Epithelial cell of esophagus (primary cell): Measurements from ENCODE around the gene PTPRN2.
"Not testable (repeated sequence)": the region's sequence is repeated elsewhere in the genome, so short reads cannot be mapped to it uniquely, and the experiment has no call there.

Source experiments
- DNase-seq: peaks from one replicate; pipeline ENCODE4 v3.0.0; 2010; ENCODE audit warnings: low read depth
- H3K4me3 ChIP-seq: 2 replicates; pipeline ENCODE4 v1.5.1; 2011; ENCODE audit warnings: mild to moderate bottlenecking, low read length, control low read depth
- TF ChIP-seq, protein P1 (sequence below): IDR thresholded peaks from 2 replicates; pipeline ENCODE4 v1.5.1; 2011; ENCODE audit warnings: low read depth, mild to moderate bottlenecking, low read length, control low read depth, inconsistent platforms; ENCODE audit not compliant: insufficient read depth; ENCODE audit errors: missing control alignments

PTPRN2 gene

GRCh38 chr7:158354861-158355260 lies 232.8 kb downstream of the PTPRN2 start:
- H3K4me3 ChIP-seq, result no peak overlapping the region
- DNase-seq, result no peak
- TF ChIP-seq, protein P1, sequence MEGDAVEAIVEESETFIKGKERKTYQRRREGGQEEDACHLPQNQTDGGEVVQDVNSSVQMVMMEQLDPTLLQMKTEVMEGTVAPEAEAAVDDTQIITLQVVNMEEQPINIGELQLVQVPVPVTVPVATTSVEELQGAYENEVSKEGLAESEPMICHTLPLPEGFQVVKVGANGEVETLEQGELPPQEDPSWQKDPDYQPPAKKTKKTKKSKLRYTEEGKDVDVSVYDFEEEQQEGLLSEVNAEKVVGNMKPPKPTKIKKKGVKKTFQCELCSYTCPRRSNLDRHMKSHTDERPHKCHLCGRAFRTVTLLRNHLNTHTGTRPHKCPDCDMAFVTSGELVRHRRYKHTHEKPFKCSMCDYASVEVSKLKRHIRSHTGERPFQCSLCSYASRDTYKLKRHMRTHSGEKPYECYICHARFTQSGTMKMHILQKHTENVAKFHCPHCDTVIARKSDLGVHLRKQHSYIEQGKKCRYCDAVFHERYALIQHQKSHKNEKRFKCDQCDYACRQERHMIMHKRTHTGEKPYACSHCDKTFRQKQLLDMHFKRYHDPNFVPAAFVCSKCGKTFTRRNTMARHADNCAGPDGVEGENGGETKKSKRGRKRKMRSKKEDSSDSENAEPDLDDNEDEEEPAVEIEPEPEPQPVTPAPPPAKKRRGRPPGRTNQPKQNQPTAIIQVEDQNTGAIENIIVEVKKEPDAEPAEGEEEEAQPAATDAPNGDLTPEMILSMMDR, result no peak

- no peak overlapping the region for H3K4me3 ChIP-seq
- TF ChIP-seq, protein P1, result peak; percentile 46
- peak; percentile 40 for DNase-seq
These were observed 233.7 kb downstream of the PTPRN2 start for GRCh38 chr7:158353606-158354570.

GRCh38 chr7:158351899-158352729 lies 235.5 kb downstream of the PTPRN2 start:
- DNase-seq, result not testable (repeated sequence)

DNA sequence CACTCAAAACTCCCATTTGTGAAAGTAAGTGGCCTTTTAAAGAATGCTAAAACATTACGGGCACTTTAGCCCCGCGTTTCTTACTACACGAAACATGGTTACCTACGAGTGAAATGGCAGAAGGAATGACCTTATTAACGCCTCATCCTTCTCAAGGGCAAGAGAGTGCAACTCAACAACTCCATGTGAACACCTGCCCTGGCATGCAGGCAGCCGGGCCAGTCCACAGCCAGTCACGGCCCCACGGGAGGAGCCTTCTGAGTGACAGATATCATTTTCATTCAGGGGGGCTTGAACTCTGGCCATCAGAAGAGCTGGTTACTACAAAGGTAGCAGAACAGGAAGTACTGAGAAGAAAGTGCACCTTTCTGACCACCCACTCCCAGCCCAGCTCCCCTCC lies 236.1 kb downstream of the PTPRN2 start:
- H3K4me3 ChIP-seq, result no peak overlapping the region
- TF ChIP-seq, protein P1, result no peak
- DNase-seq, result no peak

More at GRCh38 chr7:158351899-158352729, 235.5 kb downstream of the PTPRN2 start:
- not testable (repeated sequence) for H3K4me3 ChIP-seq

GRCh38 chr7:158351051-158351450 lies 236.6 kb downstream of the PTPRN2 start:
- TF ChIP-seq, protein P1, result no peak
- H3K4me3 ChIP-seq, result no peak overlapping the region
- DNase-seq, result no peak

GRCh38 chr7:158350166-158350900 lies 237.3 kb downstream of the PTPRN2 start:
- TF ChIP-seq, protein P1, result no peak
- no peak overlapping the region for H3K4me3 ChIP-seq
- no peak for DNase-seq
